ENCODE measurements around the gene LRRC75A. TPM values are rescaled to one million over a fixed set of nuclear protein-coding genes. Genes with fewer than 3 reads are reported as not detected.
"Not testable (repeated sequence)": the region's sequence is repeated elsewhere in the genome, so short reads cannot be mapped to it uniquely, and the experiment has no call there.

The LRRC75A gene
- polyA plus RNA-seq, 1 donor from 2014 or later, result 0.53 TPM

DNA sequence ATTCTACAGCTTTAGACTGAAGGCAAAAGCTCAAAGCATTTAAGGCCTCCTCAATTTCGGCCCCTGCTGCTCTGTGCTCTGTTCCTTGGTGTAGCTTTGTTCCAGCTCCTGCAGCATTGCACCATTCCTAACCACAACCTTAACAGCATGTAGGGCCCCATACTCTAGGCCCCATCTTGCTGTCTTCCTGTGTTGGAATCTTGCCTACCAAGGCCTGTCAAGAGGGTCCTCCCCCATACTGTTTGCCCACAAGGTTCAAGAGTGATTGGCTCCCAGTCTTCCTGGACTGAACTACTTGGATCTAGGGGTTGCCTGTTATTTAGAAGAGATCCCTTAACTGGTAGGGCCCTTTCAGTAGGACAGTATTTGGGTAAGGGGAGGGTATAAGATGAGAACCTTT lies 49.9 kb downstream of the LRRC75A start:
- no peaks in the 10 kb centered on the region for H3F3A ChIP-seq (ENCODE audit: insufficient read depth, low read length, poor library complexity, severe bottlenecking)
- H4K20me1 ChIP-seq (ENCODE audit: insufficient read depth), result no peaks in the 10 kb centered on the region
- H3K27ac ChIP-seq (ENCODE audit: low read length), result no peak overlapping the region
- H3K79me2 ChIP-seq (replicated peaks; ENCODE audit: insufficient read depth, low read length), result peaks cover 29% of the 10 kb centered on the region
- no peak overlapping the region for H3K4me2 ChIP-seq (ENCODE audit: low read length)
- H3K9me3 ChIP-seq (ENCODE audit: low read length), result no peaks in the 10 kb centered on the region
- H3K27me3 ChIP-seq (ENCODE audit: insufficient read depth, low read depth, low read length), result no peaks in the 10 kb centered on the region
- H3K4me3 ChIP-seq (ENCODE audit: low read length), result no peak overlapping the region
- H3K9ac ChIP-seq (ENCODE audit: low read length), result no peak overlapping the region
- H3K36me3 ChIP-seq (ENCODE audit: insufficient read depth, low read length), result peaks cover 7% of the 10 kb centered on the region
- H3K9me2 ChIP-seq (ENCODE audit: insufficient read depth, low read length), result no peaks in the 10 kb centered on the region
- TF ChIP-seq EP300 (conservative IDR thresholded peaks at IDR 0.05; ENCODE audit: poor library complexity, severe bottlenecking) (no peak), RAD21 (conservative IDR thresholded peaks at IDR 0.05) (no peak), SMC3 (conservative IDR thresholded peaks at IDR 0.05; ENCODE audit: poor library complexity) (no peak), MXI1 (conservative IDR thresholded peaks at IDR 0.05; ENCODE audit: poor library complexity, severe bottlenecking) (no peak)
- TF ChIP-seq, protein P1, sequence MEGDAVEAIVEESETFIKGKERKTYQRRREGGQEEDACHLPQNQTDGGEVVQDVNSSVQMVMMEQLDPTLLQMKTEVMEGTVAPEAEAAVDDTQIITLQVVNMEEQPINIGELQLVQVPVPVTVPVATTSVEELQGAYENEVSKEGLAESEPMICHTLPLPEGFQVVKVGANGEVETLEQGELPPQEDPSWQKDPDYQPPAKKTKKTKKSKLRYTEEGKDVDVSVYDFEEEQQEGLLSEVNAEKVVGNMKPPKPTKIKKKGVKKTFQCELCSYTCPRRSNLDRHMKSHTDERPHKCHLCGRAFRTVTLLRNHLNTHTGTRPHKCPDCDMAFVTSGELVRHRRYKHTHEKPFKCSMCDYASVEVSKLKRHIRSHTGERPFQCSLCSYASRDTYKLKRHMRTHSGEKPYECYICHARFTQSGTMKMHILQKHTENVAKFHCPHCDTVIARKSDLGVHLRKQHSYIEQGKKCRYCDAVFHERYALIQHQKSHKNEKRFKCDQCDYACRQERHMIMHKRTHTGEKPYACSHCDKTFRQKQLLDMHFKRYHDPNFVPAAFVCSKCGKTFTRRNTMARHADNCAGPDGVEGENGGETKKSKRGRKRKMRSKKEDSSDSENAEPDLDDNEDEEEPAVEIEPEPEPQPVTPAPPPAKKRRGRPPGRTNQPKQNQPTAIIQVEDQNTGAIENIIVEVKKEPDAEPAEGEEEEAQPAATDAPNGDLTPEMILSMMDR (IDR thresholded peaks at IDR 0.05; ENCODE audit: poor library complexity, severe bottlenecking), result no peak
- TF ChIP-seq, protein P2, sequence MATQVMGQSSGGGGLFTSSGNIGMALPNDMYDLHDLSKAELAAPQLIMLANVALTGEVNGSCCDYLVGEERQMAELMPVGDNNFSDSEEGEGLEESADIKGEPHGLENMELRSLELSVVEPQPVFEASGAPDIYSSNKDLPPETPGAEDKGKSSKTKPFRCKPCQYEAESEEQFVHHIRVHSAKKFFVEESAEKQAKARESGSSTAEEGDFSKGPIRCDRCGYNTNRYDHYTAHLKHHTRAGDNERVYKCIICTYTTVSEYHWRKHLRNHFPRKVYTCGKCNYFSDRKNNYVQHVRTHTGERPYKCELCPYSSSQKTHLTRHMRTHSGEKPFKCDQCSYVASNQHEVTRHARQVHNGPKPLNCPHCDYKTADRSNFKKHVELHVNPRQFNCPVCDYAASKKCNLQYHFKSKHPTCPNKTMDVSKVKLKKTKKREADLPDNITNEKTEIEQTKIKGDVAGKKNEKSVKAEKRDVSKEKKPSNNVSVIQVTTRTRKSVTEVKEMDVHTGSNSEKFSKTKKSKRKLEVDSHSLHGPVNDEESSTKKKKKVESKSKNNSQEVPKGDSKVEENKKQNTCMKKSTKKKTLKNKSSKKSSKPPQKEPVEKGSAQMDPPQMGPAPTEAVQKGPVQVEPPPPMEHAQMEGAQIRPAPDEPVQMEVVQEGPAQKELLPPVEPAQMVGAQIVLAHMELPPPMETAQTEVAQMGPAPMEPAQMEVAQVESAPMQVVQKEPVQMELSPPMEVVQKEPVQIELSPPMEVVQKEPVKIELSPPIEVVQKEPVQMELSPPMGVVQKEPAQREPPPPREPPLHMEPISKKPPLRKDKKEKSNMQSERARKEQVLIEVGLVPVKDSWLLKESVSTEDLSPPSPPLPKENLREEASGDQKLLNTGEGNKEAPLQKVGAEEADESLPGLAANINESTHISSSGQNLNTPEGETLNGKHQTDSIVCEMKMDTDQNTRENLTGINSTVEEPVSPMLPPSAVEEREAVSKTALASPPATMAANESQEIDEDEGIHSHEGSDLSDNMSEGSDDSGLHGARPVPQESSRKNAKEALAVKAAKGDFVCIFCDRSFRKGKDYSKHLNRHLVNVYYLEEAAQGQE (IDR thresholded peaks at IDR 0.05; ENCODE audit: borderline replicate concordance), result no peak
- no peak overlapping the region for H2AFZ ChIP-seq (ENCODE audit: low read depth, low read length)

DNA sequence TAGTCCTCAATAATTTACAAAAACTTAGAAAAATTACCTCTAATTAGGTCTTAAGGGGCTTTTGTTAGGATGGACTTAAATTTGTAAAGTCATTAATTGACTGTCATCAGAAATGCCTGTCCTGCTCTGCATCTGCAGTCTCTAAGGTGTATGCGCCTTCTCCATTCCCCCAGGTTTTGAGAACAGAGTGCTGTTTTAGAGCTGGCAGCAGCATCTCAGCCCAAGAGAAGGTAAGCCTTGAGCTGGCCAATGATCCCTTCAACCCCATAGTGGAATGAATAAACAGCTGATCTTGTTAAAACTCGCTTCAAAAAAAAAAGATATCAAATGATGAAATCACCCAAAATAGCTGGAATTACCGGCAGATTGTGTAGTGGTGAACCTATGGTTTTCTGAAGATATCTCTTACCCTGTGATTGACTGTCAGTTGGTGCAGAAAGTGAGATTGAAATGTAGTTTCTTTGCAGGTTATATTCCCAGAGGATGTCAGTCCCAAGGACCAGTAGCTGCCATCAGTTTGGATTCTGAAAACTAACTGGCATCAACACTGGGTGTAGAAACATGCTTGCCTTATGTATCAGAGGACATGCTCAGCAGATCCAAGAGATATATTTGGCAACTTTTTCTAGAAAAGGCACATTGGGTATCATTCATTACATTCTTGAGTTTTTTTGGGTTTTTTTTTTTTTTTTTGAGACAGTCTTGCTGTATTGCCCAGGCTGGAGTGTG lies 50.9 kb downstream of the LRRC75A start:
- Histone ChIP-seq H3K9me2 (ENCODE audit: insufficient read depth, low read length) (no peaks in the 10 kb centered on the region), H4K20me1 (ENCODE audit: insufficient read depth) (no peaks in the 10 kb centered on the region), H2AFZ (ENCODE audit: low read depth, low read length) (no peak overlapping the region), H3K27me3 (ENCODE audit: insufficient read depth, low read depth, low read length) (no peaks in the 10 kb centered on the region), H3K27ac (ENCODE audit: low read length) (no peak overlapping the region), H3F3A (ENCODE audit: insufficient read depth, low read length, poor library complexity, severe bottlenecking) (no peaks in the 10 kb centered on the region), H3K9ac (ENCODE audit: low read length) (no peak overlapping the region), H3K4me2 (ENCODE audit: low read length) (no peak overlapping the region), H3K36me3 (ENCODE audit: insufficient read depth, low read length) (peaks cover 7% of the 10 kb centered on the region), H3K4me3 (ENCODE audit: low read length) (peak overlapping the region; percentile 96), H3K79me2 (replicated peaks; ENCODE audit: insufficient read depth, low read length) (peaks cover 29% of the 10 kb centered on the region), H3K9me3 (ENCODE audit: low read length) (no peaks in the 10 kb centered on the region)
- TF ChIP-seq RAD21 (conservative IDR thresholded peaks at IDR 0.05) (no peak), SMC3 (conservative IDR thresholded peaks at IDR 0.05; ENCODE audit: poor library complexity) (no peak), EP300 (conservative IDR thresholded peaks at IDR 0.05; ENCODE audit: poor library complexity, severe bottlenecking) (no peak), MXI1 (conservative IDR thresholded peaks at IDR 0.05; ENCODE audit: poor library complexity, severe bottlenecking) (no peak), TAF1 (IDR thresholded peaks at IDR 0.05; ENCODE audit: low read depth) (no peak), POLR2AphosphoS5 (IDR thresholded peaks at IDR 0.05) (no peak), EZH2 (IDR thresholded peaks at IDR 0.05; ENCODE audit: borderline replicate concordance, insufficient read depth, low read length, poor library complexity, severe bottlenecking) (no peak)
- TF ChIP-seq, protein P1 (IDR thresholded peaks at IDR 0.05; ENCODE audit: poor library complexity, severe bottlenecking), result no peak
- TF ChIP-seq, protein P2 (IDR thresholded peaks at IDR 0.05; ENCODE audit: borderline replicate concordance), result no peak

DNA sequence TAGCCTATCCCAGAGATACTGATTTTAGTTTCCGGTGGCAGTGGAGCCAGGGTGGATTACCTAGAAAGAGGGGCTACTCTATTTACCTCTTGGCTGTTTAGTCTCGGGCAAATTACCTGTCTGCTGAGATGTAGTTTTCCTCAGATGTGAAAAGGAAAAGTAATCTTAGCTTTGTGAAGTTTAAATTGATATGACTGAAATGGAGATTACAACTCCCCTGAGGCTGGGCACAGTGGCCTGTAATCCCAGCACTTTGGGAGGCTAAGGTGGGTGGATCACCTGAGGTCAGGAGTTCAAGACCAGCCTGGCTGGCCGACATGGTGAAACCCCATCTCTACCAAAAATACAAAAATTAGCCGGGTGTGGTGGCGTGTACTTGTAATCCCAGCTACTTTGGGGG lies 51.6 kb downstream of the LRRC75A start:
- H2AFZ ChIP-seq (ENCODE audit: low read depth, low read length); H3F3A ChIP-seq (ENCODE audit: insufficient read depth, low read length, poor library complexity, severe bottlenecking); H3K27me3 ChIP-seq (ENCODE audit: insufficient read depth, low read depth, low read length); H3K36me3 ChIP-seq (ENCODE audit: insufficient read depth, low read length); H3K9me2 ChIP-seq (ENCODE audit: insufficient read depth, low read length); H3K27ac ChIP-seq (ENCODE audit: low read length); H3K9me3 ChIP-seq (ENCODE audit: low read length); H4K20me1 ChIP-seq (ENCODE audit: insufficient read depth): not testable (repeated sequence)
- Histone ChIP-seq H3K79me2 (replicated peaks; ENCODE audit: insufficient read depth, low read length) (peaks cover 29% of the 10 kb centered on the region), H3K4me2 (ENCODE audit: low read length) (peak overlapping the region; percentile 41), H3K4me3 (ENCODE audit: low read length) (peak overlapping the region; percentile 96), H3K9ac (ENCODE audit: low read length) (peak overlapping the region; percentile 89)
